ENCODE measurements around the gene DUSP3. TPM values are rescaled to one million over a fixed set of nuclear protein-coding genes. Genes with fewer than 3 reads are reported as not detected.

Gene DUSP3
- total and polyA plus RNA-seq, 2 experiments from 2014 or later: 23.1 to 24.9 TPM

DNA sequence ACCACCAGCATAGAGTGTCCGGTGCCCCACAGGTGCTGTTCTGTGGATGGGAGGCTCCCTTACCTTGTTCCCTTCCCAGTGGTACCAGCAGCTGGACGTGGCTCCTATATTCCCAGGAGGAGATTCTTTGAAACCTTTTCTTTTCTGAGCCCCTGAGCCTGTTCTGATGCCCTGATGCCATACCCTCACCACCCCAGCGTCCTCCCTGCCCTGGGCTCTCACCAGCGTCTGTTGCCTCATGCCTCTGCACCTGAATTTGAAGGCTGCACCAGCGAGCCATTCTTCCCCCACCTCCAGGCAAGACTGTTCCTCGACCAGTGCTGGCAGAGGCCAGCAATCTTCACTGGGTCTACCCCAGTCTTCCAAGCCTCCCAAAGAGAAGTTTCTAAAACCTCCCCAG lies 20.7 kb downstream of the DUSP3 start:
- peaks cover under 1% of the 10 kb centered on the region; the same call in 1 of the 2 replicates for H3F3A ChIP-seq (ENCODE audit: insufficient read depth)
- no peaks in the 10 kb centered on the region for H3K9me2 ChIP-seq (ENCODE audit: insufficient read depth)
- no peaks in the 10 kb centered on the region for H3K36me3 ChIP-seq (ENCODE audit: low read depth)
- H3K79me2 ChIP-seq (ENCODE audit: insufficient read depth): no peaks in the 10 kb centered on the region
- H3K4me1 ChIP-seq (ENCODE audit: insufficient read depth): peaks cover 9% of the 10 kb centered on the region; the same call in 1 of the 2 replicates
- H3K4me2 ChIP-seq (ENCODE audit: unreplicated experiment): no peak overlapping the region
- no peak overlapping the region for H3K4me3 ChIP-seq
- H4K20me1 ChIP-seq (ENCODE audit: insufficient read depth): no peaks in the 10 kb centered on the region
- DNase-seq: no peak
- TF ChIP-seq EZH2 (IDR thresholded peaks at IDR 0.05; ENCODE audit: insufficient read depth, poor library complexity, severe bottlenecking): no peak
- TF ChIP-seq EZH2phosphoT487 (IDR thresholded peaks at IDR 0.05; ENCODE audit: insufficient read depth, low read depth): no peak
- no peaks in the 10 kb centered on the region for H3K9me3 ChIP-seq (ENCODE audit: low read depth)
- H3K27ac ChIP-seq: no peak overlapping the region
- H3K27me3 ChIP-seq (replicated peaks; ENCODE audit: insufficient read depth): 0 out of 2 replicates have a peak, but pooled peaks cover 13% of the 10 kb centered on the region
- H3K9ac ChIP-seq: no peak overlapping the region
- in situ Hi-C loops (cut with MboI): no loop called here
- 84 to 85% methylated on average over 6 of the region's 6 CpGs for WGBS, 2 experiments (ENCODE audit: low coverage in 1 of 2, low lambda C conversion rate in 2 of 2, missing lambda C conversion rate in 2 of 2)
- H2AFZ ChIP-seq: no peak overlapping the region

DNA sequence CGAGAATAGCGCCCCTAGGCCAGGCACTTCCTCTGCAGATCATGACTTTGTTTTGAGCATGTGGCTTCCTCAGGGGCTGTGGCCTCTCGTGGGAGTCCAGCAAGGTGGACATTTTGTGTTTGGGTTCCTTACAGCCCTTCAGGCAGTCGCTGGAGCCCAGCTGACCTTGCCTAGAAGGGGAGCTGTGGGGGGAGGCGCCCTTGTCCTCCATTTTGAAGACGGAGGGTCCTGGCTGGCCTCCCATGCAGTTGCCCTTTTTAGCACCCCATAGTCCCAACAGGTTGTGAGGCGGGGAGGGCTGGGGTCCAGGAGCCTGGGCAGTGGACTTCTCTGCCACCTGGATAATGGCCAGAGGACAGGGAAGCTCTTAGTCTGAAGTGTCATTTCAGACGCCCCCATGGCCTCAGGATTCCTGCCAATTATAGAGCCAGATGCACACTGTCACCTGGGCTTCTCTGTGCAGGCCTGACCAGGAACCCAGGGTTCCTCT lies 21.6 kb downstream of the DUSP3 start:
- no peak for TF ChIP-seq EZH2 (IDR thresholded peaks at IDR 0.05; ENCODE audit: insufficient read depth, poor library complexity, severe bottlenecking)
- no peak for TF ChIP-seq EZH2phosphoT487 (IDR thresholded peaks at IDR 0.05; ENCODE audit: insufficient read depth, low read depth)
- Histone ChIP-seq H3K36me3 (ENCODE audit: low read depth) (no peaks in the 10 kb centered on the region), H3K4me2 (ENCODE audit: unreplicated experiment) (no peak overlapping the region), H3F3A (ENCODE audit: insufficient read depth) (peaks cover 3% of the 10 kb centered on the region; the same call in 1 of the 2 replicates), H3K9me2 (ENCODE audit: insufficient read depth) (no peaks in the 10 kb centered on the region), H3K27me3 (replicated peaks; ENCODE audit: insufficient read depth) (0 out of 2 replicates have a peak, but pooled peaks cover 13% of the 10 kb centered on the region), H2AFZ (no peak overlapping the region), H3K9me3 (ENCODE audit: low read depth) (no peaks in the 10 kb centered on the region), H3K79me2 (ENCODE audit: insufficient read depth) (no peaks in the 10 kb centered on the region), H4K20me1 (ENCODE audit: insufficient read depth) (no peaks in the 10 kb centered on the region), H3K4me3 (no peak overlapping the region), H3K4me1 (ENCODE audit: insufficient read depth) (peaks cover 9% of the 10 kb centered on the region; the same call in 1 of the 2 replicates), H3K27ac (no peak overlapping the region), H3K9ac (no peak overlapping the region)
- in situ Hi-C loops (cut with MboI): no loop called here
- DNase-seq: no peak
- 88 to 89% methylated on average over 7 to 8 of the region's 8 CpGs for WGBS, 2 experiments (ENCODE audit: low coverage in 1 of 2, low lambda C conversion rate in 2 of 2, missing lambda C conversion rate in 2 of 2)

DNA sequence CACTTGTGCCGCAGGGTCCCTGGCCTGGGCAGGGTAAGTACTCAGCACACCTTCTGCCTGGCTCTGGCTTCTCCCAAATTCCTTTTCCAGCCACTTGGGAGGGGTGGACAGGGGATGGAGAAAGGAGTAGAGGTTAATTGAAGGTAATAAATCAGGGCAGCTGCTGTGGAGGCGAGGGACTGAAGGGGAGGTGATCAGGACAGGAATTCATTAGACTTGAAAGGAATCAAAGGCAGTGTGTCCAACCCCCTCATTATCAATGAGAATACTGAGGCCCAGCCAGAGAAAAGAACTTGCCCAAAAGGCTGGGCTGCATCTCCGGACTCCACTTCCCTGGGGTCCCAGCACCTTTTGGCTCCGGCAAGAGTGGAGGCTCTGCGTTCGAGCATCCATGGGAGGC lies 22.6 kb downstream of the DUSP3 start:
- H3K9ac ChIP-seq: no peak overlapping the region
- H3K4me1 ChIP-seq (ENCODE audit: insufficient read depth): peaks cover 9% of the 10 kb centered on the region; the same call in 1 of the 2 replicates
- WGBS, 2 experiments (ENCODE audit: low coverage in 1 of 2, low lambda C conversion rate in 2 of 2, missing lambda C conversion rate in 2 of 2): 93 to 95% methylated on average over 6 of the region's 6 CpGs
- H3K9me2 ChIP-seq (ENCODE audit: insufficient read depth): no peaks in the 10 kb centered on the region
- in situ Hi-C loops (cut with MboI): no loop called here
- DNase-seq: no peak
- H3K36me3 ChIP-seq (ENCODE audit: low read depth): no peaks in the 10 kb centered on the region
- no peaks in the 10 kb centered on the region for H3K9me3 ChIP-seq (ENCODE audit: low read depth)
- H3F3A ChIP-seq (ENCODE audit: insufficient read depth): peaks cover 3% of the 10 kb centered on the region; the same call in 1 of the 2 replicates
- H3K4me3 ChIP-seq: no peak overlapping the region
- H2AFZ ChIP-seq: no peak overlapping the region
- no peak overlapping the region for H3K4me2 ChIP-seq (ENCODE audit: unreplicated experiment)
- no peak overlapping the region for H3K27ac ChIP-seq
- 0 out of 2 replicates have a peak, but pooled peaks cover 13% of the 10 kb centered on the region for H3K27me3 ChIP-seq (replicated peaks; ENCODE audit: insufficient read depth)
- TF ChIP-seq EZH2 (IDR thresholded peaks at IDR 0.05; ENCODE audit: insufficient read depth, poor library complexity, severe bottlenecking) (no peak), EZH2phosphoT487 (IDR thresholded peaks at IDR 0.05; ENCODE audit: insufficient read depth, low read depth) (no peak)
- H3K79me2 ChIP-seq (ENCODE audit: insufficient read depth): no peaks in the 10 kb centered on the region
- no peaks in the 10 kb centered on the region for H4K20me1 ChIP-seq (ENCODE audit: insufficient read depth)

DNA sequence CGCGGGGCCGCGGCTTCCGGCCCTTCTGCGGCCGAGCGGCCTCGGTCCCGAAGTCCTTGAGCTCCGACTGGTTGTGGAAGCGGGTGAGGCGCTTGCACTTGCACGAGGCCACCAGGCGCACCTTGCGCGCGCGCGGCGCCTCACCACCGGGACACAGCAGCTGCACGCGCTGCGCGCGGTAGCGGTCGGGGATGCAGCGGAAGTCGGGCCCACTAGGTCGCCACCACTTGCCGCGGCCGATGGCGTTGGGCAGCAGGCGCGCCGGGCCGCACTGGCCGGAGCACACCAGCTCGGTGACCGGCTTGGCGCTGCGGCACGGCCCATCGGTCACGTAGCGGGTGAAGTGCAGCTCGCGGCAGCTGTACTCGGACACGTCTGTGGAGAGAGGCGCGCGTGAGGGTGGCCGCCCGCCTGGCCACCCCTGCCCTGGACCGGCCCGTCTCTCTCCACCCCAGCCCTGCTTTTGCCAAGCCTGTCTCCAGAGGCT lies 23.3 kb downstream of the DUSP3 start:
- 0 out of 2 replicates have a peak, but pooled peaks cover 13% of the 10 kb centered on the region for H3K27me3 ChIP-seq (replicated peaks; ENCODE audit: insufficient read depth)
- peaks cover 9% of the 10 kb centered on the region; the same call in 1 of the 2 replicates for H3K4me1 ChIP-seq (ENCODE audit: insufficient read depth)
- no peak overlapping the region for H3K4me2 ChIP-seq (ENCODE audit: unreplicated experiment)
- no peaks in the 10 kb centered on the region for H3K9me2 ChIP-seq (ENCODE audit: insufficient read depth)
- in situ Hi-C loops (cut with MboI): no loop called here
- no peak for DNase-seq
- no peaks in the 10 kb centered on the region for H4K20me1 ChIP-seq (ENCODE audit: insufficient read depth)
- H3K9me3 ChIP-seq (ENCODE audit: low read depth): no peaks in the 10 kb centered on the region
- H3F3A ChIP-seq (ENCODE audit: insufficient read depth): peaks cover 3% of the 10 kb centered on the region; the same call in 1 of the 2 replicates
- no peak overlapping the region for H3K4me3 ChIP-seq
- H3K79me2 ChIP-seq (ENCODE audit: insufficient read depth): no peaks in the 10 kb centered on the region
- TF ChIP-seq EZH2 (IDR thresholded peaks at IDR 0.05; ENCODE audit: insufficient read depth, poor library complexity, severe bottlenecking) (no peak), EZH2phosphoT487 (IDR thresholded peaks at IDR 0.05; ENCODE audit: insufficient read depth, low read depth) (no peak)
- H2AFZ ChIP-seq: no peak overlapping the region
- no peaks in the 10 kb centered on the region for H3K36me3 ChIP-seq (ENCODE audit: low read depth)
- 84 to 91% methylated on average over 28 to 60 of the region's 60 CpGs for WGBS, 2 experiments (ENCODE audit: low coverage in 1 of 2, low lambda C conversion rate in 2 of 2, missing lambda C conversion rate in 2 of 2)
- H3K9ac ChIP-seq: no peak overlapping the region
- no peak overlapping the region for H3K27ac ChIP-seq

All from GM23248 (cell line).